Daoy (cell line): Measurements from ENCODE around the gene CD84. TPM values are rescaled to one million over a fixed set of nuclear protein-coding genes. Genes with fewer than 3 reads are reported as not detected.
"Not testable (repeated sequence)": the region's sequence is repeated elsewhere in the genome, so short reads cannot be mapped to it uniquely, and the experiment has no call there.

Source experiments
- DNase-seq: peaks from one replicate; pipeline ENCODE4 v3.0.0-alpha.2; 2015; ENCODE audit warnings: low read depth
- total RNA-seq: library from RNA; depleted of rRNA; stranded (reverse); fragments of >200 nt; shearing (Covaris generic); gene quantifications from 2 replicates; pipeline ENCODE4 v1.2.3, GENCODE V29; 2014

Gene CD84
- total RNA-seq, 1 experiment from 2014 or later = not detected

- no peak for DNase-seq
These were observed 4.1 kb downstream of the CD84 start for GRCh38 chr1:160575112-160575664.

- no peak for DNase-seq
These were observed 8.5 kb downstream of the CD84 start for GRCh38 chr1:160570840-160571239.

- no peak for DNase-seq
These were observed 9.5 kb downstream of the CD84 start for GRCh38 chr1:160569806-160570205.

- no peak for DNase-seq
These were observed 11.2 kb downstream of the CD84 start for GRCh38 chr1:160567858-160568682.

- no peak for DNase-seq
These were observed 12.0 kb downstream of the CD84 start for GRCh38 chr1:160567341-160567740.

GRCh38 chr1:160565564-160565963 is 13.7 kb downstream of the CD84 start:
- DNase-seq = no peak

GRCh38 chr1:160563230-160563629 is 16.1 kb downstream of the CD84 start:
- DNase-seq = not testable (repeated sequence)

GRCh38 chr1:160562745-160563144 is 16.6 kb downstream of the CD84 start:
- DNase-seq = not testable (repeated sequence)

GRCh38 chr1:160560806-160561205 is 18.5 kb downstream of the CD84 start:
- DNase-seq = no peak

- DNase-seq = no peak
These were observed 19.1 kb downstream of the CD84 start for GRCh38 chr1:160560045-160560705.

GRCh38 chr1:160559437-160559836 is 19.9 kb downstream of the CD84 start:
- not testable (repeated sequence) for DNase-seq

- no peak for DNase-seq
These were observed 20.5 kb downstream of the CD84 start for GRCh38 chr1:160558660-160559380.

- no peak for DNase-seq
These were observed 25.5 kb downstream of the CD84 start for GRCh38 chr1:160553778-160554177.

GRCh38 chr1:160552425-160552824 is 26.9 kb downstream of the CD84 start:
- no peak for DNase-seq

- DNase-seq = no peak
These were observed 28.7 kb downstream of the CD84 start for GRCh38 chr1:160550572-160551034.

- no peak for DNase-seq
These were observed 29.7 kb downstream of the CD84 start for GRCh38 chr1:160549665-160550006.

- DNase-seq = no peak
These were observed 30.2 kb downstream of the CD84 start for GRCh38 chr1:160548960-160549664.

- DNase-seq = no peak
These were observed 31.1 kb downstream of the CD84 start for GRCh38 chr1:160548183-160548582.

GRCh38 chr1:160547422-160547821 is 31.9 kb downstream of the CD84 start:
- DNase-seq = no peak

- no peak for DNase-seq
These were observed 32.4 kb downstream of the CD84 start for GRCh38 chr1:160546942-160547341.

GRCh38 chr1:160544647-160545046 is 34.6 kb downstream of the CD84 start:
- no peak for DNase-seq
